HCT116 (cell line): ENCODE data around the gene DHX16. TPM values are rescaled to one million over a fixed set of nuclear protein-coding genes. Genes with fewer than 3 reads are reported as not detected.
"Not testable (repeated sequence)": the region's sequence is repeated elsewhere in the genome, so short reads cannot be mapped to it uniquely, and the experiment has no call there.

Experiments used
- ATAC-seq: fragments of 200-7000 bp; cut with Tn5 transposase; 2 replicates; pipeline ENCODE4 v1.9.1; 2020; ENCODE audit warnings: mild to moderate bottlenecking, moderate library complexity
- BruUV-seq: library from RNA; stranded (reverse); fragments of 400-500 nt; replicated peaks from 2 replicates; lab custom pipeline; 2021; lab: Mats Ljungman, UMichigan
- CTCF ChIA-PET: fragments of 300-600 bp; sonication (Branson Sonifier 250); formaldehyde crosslinking; loops from one replicate; lab custom pipeline; 2021; ENCODE audit warnings: antibody characterized with exemption; lab: Charles Lee
- POLR2A ChIA-PET: fragments of 300-600, 350-600 bp; sonication (Branson Sonifier 250); formaldehyde crosslinking; loops from one replicate; lab custom pipeline; 2021; ENCODE audit warnings: antibody characterized with exemption; lab: Charles Lee
- RAD21 ChIA-PET, 2 experiments: fragments of 300-600 bp; sonication (Branson Sonifier 250); formaldehyde crosslinking; loops; one replicate each; lab custom pipeline; 2023; ENCODE audit warnings: low total read pairs in 2 of 2; ENCODE audit not compliant: uncharacterized antibody in 2 of 2, unreplicated experiment in 2 of 2, low non-redundant PET in 1 of 2; lab: Charles Lee
- DNase-seq: peaks from one replicate; pipeline ENCODE4 v3.0.0-alpha.2; 2010; ENCODE audit warnings: low read depth, low spot score
- H2AFZ ChIP-seq: fragments of 200-600 bp; shearing (Covaris generic), sonication (generic); 2 replicates; pipeline ENCODE4 v1.6.1; 2017; ENCODE audit warnings: low read depth, mixed run types, mixed read lengths, antibody characterized with exemption, low read length; ENCODE audit not compliant: poor library complexity, severe bottlenecking
- H3K27ac ChIP-seq: 2 replicates; pipeline ENCODE4 v1.5.1; 2012; ENCODE audit warnings: low read depth, low read length
- H3K27me3 ChIP-seq: fragments of 200-600 bp; sonication (generic); 2 replicates; pipeline ENCODE4 v1.6.1; 2016; ENCODE audit warnings: mixed run types, low read length, mixed read lengths; ENCODE audit not compliant: insufficient read depth
- H3K36me3 ChIP-seq, 2 experiments: fragments of 200-500 bp in 1 of 2; fragments of 200-600 bp in 1 of 2; sonication (Bioruptor generic) in 1 of 2; sonication (generic) in 1 of 2; 2 replicates each; pipeline versions ENCODE4 v1.5.1 to v1.6.1; 2014 to 2016; ENCODE audit warnings: low read length in 2 of 2, inconsistent platforms in 1 of 2, mixed read lengths in 1 of 2, mixed run types in 1 of 2; ENCODE audit not compliant: insufficient read depth in 2 of 2, control insufficient read depth in 1 of 2
- H3K4me1 ChIP-seq, 2 experiments: fragments of 200-600 bp in 1 of 2; sonication (generic) in 1 of 2; 2 replicates each; pipeline versions ENCODE4 v1.5.1 to v1.6.1; 2012 to 2017; ENCODE audit warnings: low read length in 2 of 2, inconsistent platforms in 1 of 2, mild to moderate bottlenecking in 1 of 2, mixed read lengths in 1 of 2, mixed run types in 1 of 2, moderate library complexity in 1 of 2; ENCODE audit not compliant: insufficient read depth in 2 of 2, control insufficient read depth in 1 of 2
- H3K4me2 ChIP-seq: fragments of 200-600 bp; sonication (generic); 2 replicates; pipeline ENCODE4 v1.6.1; 2017; ENCODE audit warnings: mixed run types, low read length, mixed read lengths
- H3K4me3 ChIP-seq, 2 experiments: fragments of 200-600 bp in 1 of 2; sonication (generic) in 1 of 2; replicated peaks in 1 of 2; 2 replicates each; pipeline ENCODE4 v1.5.1; 2011 to 2016; ENCODE audit warnings: low read length in 2 of 2, control low read depth in 1 of 2, low read depth in 1 of 2, mild to moderate bottlenecking in 1 of 2, mixed read lengths in 1 of 2, mixed run types in 1 of 2
- H3K79me2 ChIP-seq: fragments of 200-600 bp; sonication (generic); 2 replicates; pipeline ENCODE4 v1.6.1; 2017; ENCODE audit warnings: mild to moderate bottlenecking, mixed run types, low read length, moderate library complexity, mixed read lengths; ENCODE audit not compliant: insufficient read depth
- H3K9ac ChIP-seq: fragments of 200-600 bp; sonication (generic); 2 replicates; pipeline ENCODE4 v1.6.1; 2016; ENCODE audit warnings: low read length, mixed read lengths
- H3K9me2 ChIP-seq: fragments of 200-600 bp; sonication (generic), shearing (Covaris generic); 2 replicates; pipeline ENCODE4 v1.6.1; 2017; ENCODE audit warnings: mixed run types, mild to moderate bottlenecking, moderate library complexity; ENCODE audit not compliant: insufficient read depth
- H3K9me3 ChIP-seq, 2 experiments: fragments of 200-500 bp in 1 of 2; fragments of 200-600 bp in 1 of 2; sonication (Bioruptor generic) in 1 of 2; sonication (generic) in 1 of 2; 2 replicates each; pipeline ENCODE4 v1.6.1; 2014 to 2017; ENCODE audit warnings: low read length in 2 of 2, mixed read lengths in 2 of 2, inconsistent platforms in 1 of 2, low read depth in 1 of 2, mild to moderate bottlenecking in 1 of 2, mixed run types in 1 of 2, moderate library complexity in 1 of 2; ENCODE audit not compliant: control insufficient read depth in 1 of 2, insufficient read depth in 1 of 2
- H4K20me1 ChIP-seq: fragments of 200-600 bp; sonication (generic), shearing (Covaris generic); 2 replicates; pipeline ENCODE4 v1.6.1; 2017; ENCODE audit warnings: mixed run types, mild to moderate bottlenecking, moderate library complexity; ENCODE audit not compliant: insufficient read depth
- CEBPB ChIP-seq: IDR thresholded peaks from 2 replicates; pipeline ENCODE4 v1.6.1; 2012; ENCODE audit warnings: low read depth
- CTCF ChIP-seq, 3 experiments: fragments of 200-600 bp in 1 of 3; sonication (generic) in 1 of 3; IDR thresholded peaks in 2 of 3; conservative IDR thresholded peaks in 1 of 3; 2 replicates each; pipeline ENCODE4 v1.5.1; 2012 to 2017; ENCODE audit warnings: low read depth in 2 of 3, low read length in 2 of 3, antibody characterized with exemption in 1 of 3, borderline replicate concordance in 1 of 3, control low read depth in 1 of 3, mild to moderate bottlenecking in 1 of 3, mixed read lengths in 1 of 3, mixed run types in 1 of 3, moderate library complexity in 1 of 3; ENCODE audit not compliant: insufficient read depth in 1 of 3
- EGR1 ChIP-seq: IDR thresholded peaks from 2 replicates; pipeline ENCODE4 v1.6.1; 2012; ENCODE audit warnings: low read depth
- FOSL1 ChIP-seq: IDR thresholded peaks from 2 replicates; pipeline ENCODE4 v1.6.1; 2012; ENCODE audit warnings: low read depth
- ZBTB33 ChIP-seq: IDR thresholded peaks from 2 replicates; pipeline ENCODE4 v1.6.1; 2011; ENCODE audit warnings: mild to moderate bottlenecking, low read length, moderate library complexity; ENCODE audit not compliant: insufficient replicate concordance; ENCODE audit errors: extremely low read depth
- intact Hi-C: fragments of 100-400 bp; cut with micrococcal nuclease; formaldehyde crosslinking; loops from 2 replicates; pipeline ENCODE4 v1.10.0; 2022
- total RNA-seq: library from RNA; stranded (reverse); gene quantifications from one replicate; pipeline ENCODE4 v1.2.1, GENCODE V29; 2021; ENCODE audit not compliant: unreplicated experiment

DHX16 gene
- total RNA-seq, 1 experiment from 2014 or later: 46.0 TPM

GRCh38 chr6:30672445-30673253 is at the start of gene DHX16 (continued):
- peak; percentile 84 to 92 (median 88) for TF ChIP-seq CTCF (IDR thresholded peaks at IDR 0.05 in 2 of 3, conservative IDR thresholded peaks at IDR 0.05 in 1 of 3; ENCODE audit: borderline replicate concordance in 1 of 3, insufficient read depth in 1 of 3, low read depth in 2 of 3, low read length in 2 of 3)
- no peak for TF ChIP-seq EGR1
- TF ChIP-seq CEBPB: no peak; the same call in 1 of the 2 replicates
- TF ChIP-seq FOSL1: no peak
- peak; percentile 91 for TF ChIP-seq ZBTB33

- Histone ChIP-seq H3K79me2 (peaks cover 63% of the 10 kb centered on the region), H3K36me3 (peaks cover 27 to 44% of the 10 kb centered on the region in 2 experiments), H4K20me1 (peaks cover 21% of the 10 kb centered on the region; the same call in 1 of the 2 replicates), H3K4me3 (peak overlapping the region; percentile 93 to 95), H3K27ac (peak overlapping the region; percentile 89), H3K9ac (peak overlapping the region; percentile 100), H3K4me2 (peak overlapping the region; percentile 96), H3K4me1 (peaks cover 7 to 61% of the 10 kb centered on the region in 2 experiments)
- RAD21 ChIA-PET, BruUV-seq, H2AFZ ChIP-seq, H3K27me3 ChIP-seq, DNase-seq, H3K9me3 ChIP-seq, H3K9me2 ChIP-seq, ATAC-seq: not testable (repeated sequence)
- CTCF ChIA-PET: interaction anchor here (0.9 to 5.7 kb wide), 4 partner anchors 9 to 232 kb away, joined by 3 to 45 read pairs (median 12); no protein-coding TSS in a partner anchor
- POLR2A ChIA-PET: interaction anchor here (1.0 to 3.7 kb wide), 6 partner anchors 34 to 107 kb away, joined by 3 to 17 read pairs (median 4); no protein-coding TSS in a partner anchor
- intact Hi-C loops: loop anchor here (1.0 to 2.0 kb wide), 2 partner anchors 43 to 239 kb away; no protein-coding TSS in a partner anchor
Measured at GRCh38 chr6:30722025-30722279, 49.1 kb upstream of the DHX16 start.
